Mucosa of descending colon (tissue), 3 donors: ENCODE results near the gene MORN1. TPM values are rescaled to one million over a fixed set of nuclear protein-coding genes. Genes with fewer than 3 reads are reported as not detected.

Experiments used
- ATAC-seq: fragments of 200-7000 bp; cut with Tn5 transposase; one replicate; pipeline ENCODE4 v1.9.1; 2020; ENCODE audit warnings: mild to moderate bottlenecking, moderate library complexity
- DNase-seq, 3 donors: peaks; one replicate each; pipeline ENCODE4 v3.0.0-alpha.2; 2020
- H3K36me3 ChIP-seq: fragments of 200-600 bp; one replicate; pipeline ENCODE4 v1.8.0; 2021; ENCODE audit warnings: low read depth, mild to moderate bottlenecking
- H3K4me1 ChIP-seq: fragments of 200-600 bp; one replicate; pipeline ENCODE4 v1.8.0; 2021; ENCODE audit warnings: low read depth, mild to moderate bottlenecking
- H3K4me3 ChIP-seq: fragments of 200-600 bp; one replicate; pipeline ENCODE4 v1.8.0; 2021; ENCODE audit warnings: mild to moderate bottlenecking
- H3K9me3 ChIP-seq: fragments of 200-600 bp; one replicate; pipeline ENCODE4 v1.8.0; 2021; ENCODE audit warnings: mild to moderate bottlenecking
- intact Hi-C, 2 donors: fragments of 100-400 bp; cut with DNase I in 1 of 2; cut with micrococcal nuclease in 1 of 2; formaldehyde crosslinking; loops; one replicate each; pipeline versions ENCODE4 v1.11.0 to v1.11.1; 2022; cut with DNase I, micrococcal nuclease
- total RNA-seq, 3 donors: library from RNA; stranded (reverse); fragmentation: NEBNext Ultra II Directional in 2 of 3; extraction: Animal tissue kit (Norgen Biotek cat#: 25700) in 2 of 3; gene quantifications; one replicate each; pipeline versions ENCODE4 v1.2.1 to v1.2.4, GENCODE V29; 2021 to 2023
- TF ChIP-seq, protein P1 (sequence below): fragments of 200-600 bp; IDR thresholded peaks from one replicate; pipeline ENCODE4 v1.8.0; 2022; ENCODE audit warnings: antibody characterized with exemption, mild to moderate bottlenecking
- donor health status: DM: no; HTN: no; CAD: no; lungs with moderate emphysema.
- donor health status: DM: no; HTN: no; CAD: no.
- donor health status: DM: no; HTN: yes; CAD: no.

The MORN1 gene
- total RNA-seq, 3 donors from 2014 or later, result 13.1 to 17.4 (median 13.4) TPM

DNA sequence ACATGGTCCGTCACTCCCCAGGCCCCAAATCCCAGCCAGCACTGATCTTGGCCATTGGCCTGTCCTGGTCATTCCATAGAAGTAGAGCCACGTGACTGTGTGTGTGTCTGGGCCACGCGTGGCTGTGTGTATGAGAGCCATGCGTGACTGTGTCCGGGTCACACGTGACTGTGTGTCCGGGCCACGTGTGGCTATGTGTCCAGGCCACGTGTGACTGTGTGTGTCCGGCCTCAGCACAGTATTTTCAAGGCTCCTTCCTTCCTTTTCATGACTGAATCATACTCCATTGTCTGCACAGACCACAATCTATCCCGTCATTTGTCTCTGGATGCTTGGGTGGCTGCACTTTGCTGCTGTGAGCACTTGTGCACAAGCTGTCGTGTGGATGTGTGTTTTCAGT, 95.8 kb downstream of the MORN1 start:
- intact Hi-C loops, result no loop called here
- peaks cover 13% of the 10 kb centered on the region for H3K4me1 ChIP-seq

DNA sequence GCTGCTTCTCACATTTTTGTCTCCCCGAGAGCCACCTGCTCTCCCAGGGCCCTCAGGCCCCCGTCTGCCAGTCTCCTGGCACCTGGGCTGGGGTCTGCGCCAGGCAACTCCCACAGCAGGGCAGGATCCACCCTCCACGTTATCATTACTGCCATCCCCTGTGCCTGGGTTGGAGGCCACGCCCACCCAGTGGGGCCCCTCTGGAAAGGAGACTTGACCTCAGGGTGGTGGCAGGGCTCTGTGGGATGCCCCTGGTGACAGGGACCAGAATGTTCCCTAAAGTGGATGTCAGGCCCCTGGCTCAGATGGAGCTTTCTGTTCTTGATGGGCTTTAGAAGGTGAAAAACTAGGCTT, 96.7 kb downstream of the MORN1 start:
- H3K4me1 ChIP-seq, result peaks cover 12% of the 10 kb centered on the region

More for the DNA sequence above, 95.8 kb downstream of the MORN1 start:
- no peaks in the 10 kb centered on the region for H3K9me3 ChIP-seq
- H3K36me3 ChIP-seq, result no peaks in the 10 kb centered on the region
- DNase-seq (no peak), ATAC-seq (no peak)
- TF ChIP-seq, protein P1, sequence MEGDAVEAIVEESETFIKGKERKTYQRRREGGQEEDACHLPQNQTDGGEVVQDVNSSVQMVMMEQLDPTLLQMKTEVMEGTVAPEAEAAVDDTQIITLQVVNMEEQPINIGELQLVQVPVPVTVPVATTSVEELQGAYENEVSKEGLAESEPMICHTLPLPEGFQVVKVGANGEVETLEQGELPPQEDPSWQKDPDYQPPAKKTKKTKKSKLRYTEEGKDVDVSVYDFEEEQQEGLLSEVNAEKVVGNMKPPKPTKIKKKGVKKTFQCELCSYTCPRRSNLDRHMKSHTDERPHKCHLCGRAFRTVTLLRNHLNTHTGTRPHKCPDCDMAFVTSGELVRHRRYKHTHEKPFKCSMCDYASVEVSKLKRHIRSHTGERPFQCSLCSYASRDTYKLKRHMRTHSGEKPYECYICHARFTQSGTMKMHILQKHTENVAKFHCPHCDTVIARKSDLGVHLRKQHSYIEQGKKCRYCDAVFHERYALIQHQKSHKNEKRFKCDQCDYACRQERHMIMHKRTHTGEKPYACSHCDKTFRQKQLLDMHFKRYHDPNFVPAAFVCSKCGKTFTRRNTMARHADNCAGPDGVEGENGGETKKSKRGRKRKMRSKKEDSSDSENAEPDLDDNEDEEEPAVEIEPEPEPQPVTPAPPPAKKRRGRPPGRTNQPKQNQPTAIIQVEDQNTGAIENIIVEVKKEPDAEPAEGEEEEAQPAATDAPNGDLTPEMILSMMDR, result no peak
- H3K4me3 ChIP-seq, result no peak overlapping the region

DNA sequence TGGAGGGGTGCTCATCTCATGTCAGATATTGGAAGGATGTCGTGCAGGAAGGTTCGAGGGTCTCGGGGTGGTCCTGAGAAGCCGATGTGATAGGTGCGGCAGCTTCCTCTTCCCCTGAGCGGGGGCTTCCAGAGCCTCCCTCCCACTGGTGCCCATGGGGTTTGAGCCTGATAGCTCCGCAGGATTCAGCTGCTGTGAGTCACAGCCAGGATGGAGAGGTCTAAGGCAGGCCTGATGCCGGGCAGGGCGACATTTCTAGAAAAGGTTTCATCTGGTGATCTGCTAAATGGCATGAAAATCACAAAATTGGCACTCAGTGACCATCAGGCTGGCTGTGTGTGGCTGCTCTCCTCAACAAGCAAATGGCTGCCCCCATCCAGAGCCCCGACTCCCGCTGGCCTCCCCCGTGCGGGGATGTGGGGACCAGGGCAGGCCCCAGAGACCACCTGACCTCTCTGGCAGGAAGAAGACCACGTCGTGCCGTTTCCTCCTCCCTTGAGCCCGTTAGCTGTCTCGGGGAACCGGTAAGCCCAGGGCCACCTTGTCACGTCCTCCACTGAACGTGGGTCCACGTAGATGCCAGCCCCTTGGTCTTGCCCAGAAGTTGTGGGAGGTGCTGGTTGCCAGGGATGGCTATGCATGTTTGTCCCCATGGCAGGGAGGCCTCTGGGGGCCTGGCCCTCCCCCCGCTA, 97.2 kb downstream of the MORN1 start:
- ATAC-seq, result no peak
- H3K36me3 ChIP-seq, result no peaks in the 10 kb centered on the region
- no peak overlapping the region for H3K4me3 ChIP-seq
- DNase-seq, result no peak
- H3K4me1 ChIP-seq, result peaks cover 9% of the 10 kb centered on the region
- TF ChIP-seq, protein P1, result no peak
- no peaks in the 10 kb centered on the region for H3K9me3 ChIP-seq
- intact Hi-C loops, result no loop called here

More for the DNA sequence above, 96.7 kb downstream of the MORN1 start:
- no peaks in the 10 kb centered on the region for H3K36me3 ChIP-seq
- DNase-seq (no peak), ATAC-seq (no peak)
- no peak overlapping the region for H3K4me3 ChIP-seq
- no peaks in the 10 kb centered on the region for H3K9me3 ChIP-seq
- TF ChIP-seq, protein P1, result no peak
- intact Hi-C loops, result no loop called here

DNA sequence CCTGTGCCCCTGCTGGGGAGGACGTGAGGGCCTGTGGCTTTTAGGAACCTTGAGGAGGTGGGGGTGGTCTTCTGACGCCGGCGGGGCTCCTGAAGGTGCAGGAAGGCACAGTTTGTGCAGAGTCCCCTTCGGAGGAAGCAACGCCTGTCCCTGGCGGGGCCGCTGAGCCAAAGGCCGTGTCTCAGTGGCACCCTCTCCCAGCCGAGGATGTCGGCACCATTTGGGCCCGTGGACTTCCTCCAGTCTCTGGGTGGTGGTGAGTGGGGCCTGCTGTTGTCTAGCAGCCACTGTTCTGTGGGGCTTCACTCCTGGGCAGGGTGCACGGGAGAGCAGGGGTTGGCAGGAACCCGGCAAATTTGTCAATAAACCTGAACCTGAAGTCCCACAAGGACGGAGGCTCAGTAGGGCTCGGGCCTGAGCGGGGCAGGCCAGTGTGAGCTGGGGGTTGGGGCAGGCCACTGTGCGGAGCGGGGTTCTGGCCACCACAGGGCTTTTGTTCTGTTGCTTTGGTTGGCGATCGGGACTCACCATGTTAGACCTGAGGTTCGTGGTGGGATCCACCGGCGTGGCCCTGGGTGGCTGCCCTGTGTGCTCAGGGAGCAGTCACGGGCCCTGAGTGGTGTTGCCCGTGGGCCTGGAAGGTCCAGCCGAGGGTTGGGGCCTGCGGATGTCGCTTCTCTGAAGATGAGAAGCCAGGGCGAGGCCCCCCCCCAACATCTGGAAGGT, 98.5 kb downstream of the MORN1 start:
- no peak for DNase-seq
- TF ChIP-seq, protein P1, result no peak
- no peak for ATAC-seq
- Histone ChIP-seq H3K9me3 (no peaks in the 10 kb centered on the region), H3K4me3 (no peak overlapping the region), H3K4me1 (peaks cover 9% of the 10 kb centered on the region), H3K36me3 (no peaks in the 10 kb centered on the region)
- intact Hi-C loops, result no loop called here

- intact Hi-C loops, result no loop called here
- H3K4me3 ChIP-seq, result no peak overlapping the region
- no peak for ATAC-seq
- H3K9me3 ChIP-seq, result no peaks in the 10 kb centered on the region
- DNase-seq, result no peak
- H3K36me3 ChIP-seq, result no peaks in the 10 kb centered on the region
- TF ChIP-seq, protein P1, result no peak
- peaks cover 9% of the 10 kb centered on the region for H3K4me1 ChIP-seq
Measured at GRCh38 chr1:2291577-2291976, 99.8 kb downstream of the MORN1 start.
